Mucosa of stomach (tissue), 1 donor: ENCODE data around the gene DNPEP.
A peak's percentile ranks its signal among the peaks of the same experiment; 100 is the strongest.
"Not testable (repeated sequence)": the region's sequence is repeated elsewhere in the genome, so short reads cannot be mapped to it uniquely, and the experiment has no call there.

Experiments used
- H3K27me3 ChIP-seq: one replicate; pipeline ENCODE4 v1.7.0; 2013; ENCODE audit warnings: mild to moderate bottlenecking, low read length; ENCODE audit not compliant: control insufficient read depth, insufficient read depth
- H3K36me3 ChIP-seq: one replicate; pipeline ENCODE4 v1.7.0; 2013; ENCODE audit warnings: low read length; ENCODE audit not compliant: control insufficient read depth, insufficient read depth
- H3K4me1 ChIP-seq: one replicate; pipeline ENCODE4 v1.7.0; 2013; ENCODE audit warnings: mild to moderate bottlenecking, low read length; ENCODE audit not compliant: control insufficient read depth, insufficient read depth
- H3K4me3 ChIP-seq: one replicate; pipeline ENCODE4 v1.7.0; 2013; ENCODE audit warnings: low read length
- H3K9ac ChIP-seq: one replicate; pipeline ENCODE4 v1.7.0; 2013; ENCODE audit warnings: mild to moderate bottlenecking, low read length, moderate library complexity
- H3K9me3 ChIP-seq: one replicate; pipeline ENCODE4 v1.7.0; 2013; ENCODE audit warnings: mild to moderate bottlenecking, low read length, moderate library complexity; ENCODE audit not compliant: control insufficient read depth
- donor health status: Pancreatic carcinoma.

The DNPEP gene

DNA sequence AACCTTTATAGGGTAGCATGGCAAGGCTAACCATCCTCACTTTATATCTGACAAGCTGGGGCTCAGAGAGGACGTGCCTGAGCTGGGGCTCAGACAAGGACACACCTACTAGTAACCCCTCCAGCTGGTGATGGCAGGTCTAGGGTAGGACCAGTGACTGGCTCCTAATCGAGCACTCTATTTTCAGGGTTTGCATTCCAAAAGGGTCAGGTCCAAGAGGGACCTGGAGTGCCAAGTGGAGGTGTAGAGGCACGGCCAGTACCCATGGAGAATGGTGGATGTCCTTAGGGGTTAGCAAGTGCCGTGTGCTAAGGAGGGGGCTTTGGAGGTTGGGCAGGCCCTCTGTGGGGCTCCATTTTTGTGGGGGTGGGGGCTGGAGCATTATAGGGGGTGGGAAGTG, 29.2 kb upstream of the DNPEP start:
- H3K4me3 ChIP-seq: no peak overlapping the region
- no peaks in the 10 kb centered on the region for H3K9me3 ChIP-seq
- no peaks in the 10 kb centered on the region for H3K36me3 ChIP-seq
- H3K9ac ChIP-seq: no peak overlapping the region
- H3K27me3 ChIP-seq: peaks cover 42% of the 10 kb centered on the region
- H3K4me1 ChIP-seq: no peaks in the 10 kb centered on the region

DNA sequence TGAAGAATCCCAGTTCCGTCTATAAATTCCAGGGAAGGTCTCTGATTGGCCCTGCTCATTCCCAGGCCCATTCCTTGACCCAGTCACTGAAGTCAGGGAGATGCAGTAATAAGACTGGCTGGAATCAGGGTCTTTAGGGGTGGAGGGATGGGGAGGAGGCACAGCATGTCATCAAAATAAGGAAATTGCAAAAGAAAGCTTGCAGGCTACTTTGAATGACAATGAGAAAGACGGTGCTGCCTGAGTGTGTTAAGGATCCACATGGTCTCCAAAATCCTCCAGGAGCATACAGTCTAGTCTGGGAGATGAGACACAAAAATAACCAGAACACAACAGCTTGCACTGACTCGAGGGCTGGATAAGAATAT, 28.5 kb upstream of the DNPEP start:
- Histone ChIP-seq H3K4me1 (no peaks in the 10 kb centered on the region), H3K9ac (no peak overlapping the region), H3K27me3 (peaks cover 42% of the 10 kb centered on the region), H3K36me3 (no peaks in the 10 kb centered on the region), H3K4me3 (no peak overlapping the region), H3K9me3 (no peaks in the 10 kb centered on the region)

DNA sequence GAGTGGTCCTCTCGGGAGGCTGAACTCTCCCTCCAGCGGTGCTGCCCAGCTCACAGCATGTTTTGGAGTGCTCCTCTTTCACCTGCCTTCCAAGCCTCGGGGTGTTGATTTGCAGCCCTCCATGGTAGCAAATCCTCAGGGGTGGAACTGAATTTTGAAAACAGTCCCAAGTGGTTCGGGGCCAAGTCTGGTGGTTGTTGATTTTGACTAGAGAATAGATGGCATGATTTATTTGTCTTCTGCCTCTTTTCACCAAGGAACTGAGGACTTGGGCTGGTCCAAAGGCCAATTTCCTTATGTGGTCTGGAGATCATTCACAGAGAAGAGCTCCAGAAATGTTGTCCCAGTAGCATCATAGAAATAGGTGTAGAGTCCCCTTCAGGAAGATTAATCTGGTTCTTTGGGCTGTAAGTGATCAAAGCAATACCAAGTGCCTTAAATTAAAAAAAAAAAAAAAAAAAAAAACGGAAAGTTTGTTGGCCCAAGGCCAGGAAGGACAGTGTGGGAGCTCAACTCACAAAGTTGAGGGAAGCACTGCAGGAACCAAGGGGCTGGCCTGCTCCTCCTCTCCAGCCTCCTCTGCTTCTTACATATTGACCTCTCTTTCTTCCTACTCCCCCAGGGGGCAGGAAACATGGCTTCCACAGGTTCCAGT, 28.0 kb upstream of the DNPEP start:
- H3K9ac ChIP-seq: no peak overlapping the region
- no peaks in the 10 kb centered on the region for H3K9me3 ChIP-seq
- H3K27me3 ChIP-seq: peaks cover 42% of the 10 kb centered on the region
- H3K4me3 ChIP-seq: no peak overlapping the region
- H3K4me1 ChIP-seq: no peaks in the 10 kb centered on the region
- H3K36me3 ChIP-seq: no peaks in the 10 kb centered on the region

DNA sequence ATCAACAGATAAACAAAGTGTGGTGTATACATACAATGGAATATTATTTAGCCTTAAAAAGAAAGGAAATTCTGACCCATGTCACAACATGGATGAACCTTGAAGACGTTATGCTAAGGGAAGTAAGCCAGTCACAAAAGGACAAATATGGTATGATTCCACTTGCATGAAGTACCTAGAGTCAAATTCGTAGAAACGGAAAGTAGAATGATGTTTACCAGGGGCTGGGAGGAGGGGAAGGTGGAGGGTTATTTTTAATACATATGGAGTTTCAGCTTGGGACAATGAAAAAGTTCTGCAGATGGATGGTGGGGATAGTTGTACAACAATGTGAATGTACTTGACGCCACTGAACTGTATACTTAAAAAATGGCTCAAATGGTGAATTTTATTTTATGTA, 27.1 kb upstream of the DNPEP start:
- Histone ChIP-seq H3K36me3 (no peaks in the 10 kb centered on the region), H3K9me3 (no peaks in the 10 kb centered on the region), H3K27me3 (peaks cover 38% of the 10 kb centered on the region), H3K4me3 (no peak overlapping the region), H3K9ac (no peak overlapping the region), H3K4me1 (no peaks in the 10 kb centered on the region)

DNA sequence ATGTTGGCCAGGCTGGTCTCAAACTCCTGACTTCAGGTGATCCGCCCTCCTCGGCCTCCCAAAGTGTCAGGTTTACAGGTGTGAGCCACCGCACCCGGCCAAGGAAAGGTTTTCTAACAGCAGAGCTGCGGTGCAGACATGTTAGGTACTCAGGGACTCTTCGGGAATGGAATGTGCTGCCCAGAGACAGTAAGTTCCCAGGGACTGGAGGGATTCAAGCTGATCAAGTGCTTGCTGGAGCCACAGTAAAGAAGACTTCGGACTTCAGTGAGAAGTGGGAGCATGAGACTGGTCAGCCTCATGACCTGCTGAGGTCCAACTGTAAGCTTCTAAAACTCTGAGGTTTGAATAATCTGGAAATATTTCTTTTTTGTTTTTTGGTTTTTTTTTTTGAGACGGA, 22.7 kb upstream of the DNPEP start:
- Histone ChIP-seq H3K27me3 (no peaks in the 10 kb centered on the region), H3K4me3 (no peak overlapping the region), H3K4me1 (no peaks in the 10 kb centered on the region), H3K36me3 (no peaks in the 10 kb centered on the region), H3K9ac (no peak overlapping the region), H3K9me3 (no peaks in the 10 kb centered on the region)

DNA sequence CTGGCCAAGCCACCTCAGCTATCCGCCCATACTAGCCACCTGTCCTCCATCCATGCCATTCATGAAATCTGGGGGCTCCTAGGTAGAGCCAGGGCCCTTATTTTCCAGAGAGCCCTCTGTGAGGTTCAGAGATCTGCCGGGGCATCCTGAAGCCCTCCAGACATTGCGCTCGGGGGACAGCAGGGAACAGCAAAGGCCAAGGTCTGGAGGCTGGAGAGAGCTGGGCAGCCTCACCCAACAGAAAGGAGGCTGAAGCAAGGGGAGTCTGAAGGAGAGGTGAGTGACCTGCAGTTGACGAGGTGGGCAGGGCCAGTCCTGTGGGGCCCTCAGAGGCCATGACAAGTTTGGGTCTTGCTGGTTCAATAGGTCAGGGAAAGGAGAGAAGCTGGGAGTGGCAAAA, 21.9 kb upstream of the DNPEP start:
- no peak overlapping the region for H3K9ac ChIP-seq
- no peaks in the 10 kb centered on the region for H3K36me3 ChIP-seq
- H3K27me3 ChIP-seq: no peaks in the 10 kb centered on the region
- no peak overlapping the region for H3K4me3 ChIP-seq
- no peaks in the 10 kb centered on the region for H3K9me3 ChIP-seq
- H3K4me1 ChIP-seq: no peaks in the 10 kb centered on the region

DNA sequence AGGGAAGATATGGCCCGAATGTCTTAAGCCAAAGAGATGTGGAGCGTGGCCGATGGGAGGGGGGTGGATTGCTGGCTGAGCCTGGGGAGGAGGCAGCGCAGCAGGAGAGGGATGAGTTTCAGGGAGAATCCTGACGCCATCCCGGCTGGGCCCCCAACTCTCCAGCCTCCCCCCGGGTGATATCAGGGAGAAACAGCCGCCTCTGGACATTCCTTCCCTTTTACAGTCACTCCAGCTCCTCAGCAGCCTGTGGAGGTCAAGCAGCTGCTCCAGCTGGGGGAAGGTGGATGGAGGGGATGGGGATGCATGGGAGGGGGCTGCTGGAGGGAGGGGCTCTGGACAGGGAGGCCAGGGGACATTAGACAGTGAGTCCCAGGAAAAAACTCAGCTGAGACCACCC, 20.9 kb upstream of the DNPEP start:
- no peaks in the 10 kb centered on the region for H3K36me3 ChIP-seq
- no peaks in the 10 kb centered on the region for H3K4me1 ChIP-seq
- H3K27me3 ChIP-seq: no peaks in the 10 kb centered on the region
- H3K9me3 ChIP-seq: no peaks in the 10 kb centered on the region
- no peak overlapping the region for H3K4me3 ChIP-seq
- H3K9ac ChIP-seq: no peak overlapping the region

DNA sequence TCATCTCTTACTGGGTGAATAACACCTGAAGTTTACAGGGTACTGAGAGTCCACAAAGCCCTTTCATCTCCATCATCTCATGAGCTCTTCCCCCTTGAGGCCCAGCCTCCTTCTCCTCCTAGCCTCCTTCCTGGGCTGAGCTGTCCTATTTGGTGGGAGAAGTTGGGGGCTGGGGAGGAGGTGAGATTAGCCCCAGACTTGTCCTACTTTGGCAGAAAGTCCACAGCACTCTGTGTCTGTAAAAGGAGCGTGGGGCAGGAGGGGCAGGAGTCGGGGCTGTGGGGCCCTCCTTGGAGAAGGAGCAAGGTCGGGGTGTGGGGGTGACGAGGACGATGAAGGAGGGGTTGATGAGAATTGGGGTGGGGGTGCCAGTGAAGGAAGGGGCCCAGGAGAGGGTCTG, 20.5 kb upstream of the DNPEP start:
- no peak overlapping the region for H3K9ac ChIP-seq

DNA sequence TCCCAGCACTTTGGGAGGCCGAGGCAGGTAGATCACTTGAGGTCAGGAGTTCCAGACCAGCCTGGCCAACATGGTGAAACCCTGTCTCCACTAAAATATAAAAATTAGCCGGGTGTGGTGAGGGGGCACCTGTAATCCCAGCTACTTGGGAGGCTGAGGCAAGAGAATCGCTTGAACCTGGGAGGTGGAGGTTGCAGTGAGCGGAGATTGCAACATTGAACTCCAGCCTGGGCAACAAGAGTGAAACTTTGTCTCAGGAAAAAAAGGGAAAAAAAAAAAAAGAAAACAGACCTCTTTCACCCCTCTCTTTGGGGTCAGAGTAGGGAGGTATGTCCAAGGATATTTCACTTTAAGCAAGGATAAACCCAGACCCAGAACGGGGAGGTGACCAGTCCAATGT, 19.6 kb upstream of the DNPEP start:
- H3K36me3 ChIP-seq, H3K9me3 ChIP-seq, H3K4me1 ChIP-seq, H3K27me3 ChIP-seq, H3K4me3 ChIP-seq, H3K9ac ChIP-seq: not testable (repeated sequence)

More for the DNA sequence above, 20.5 kb upstream of the DNPEP start:
- Histone ChIP-seq H3K4me3 (no peak overlapping the region), H3K9me3 (no peaks in the 10 kb centered on the region), H3K4me1 (no peaks in the 10 kb centered on the region), H3K27me3 (no peaks in the 10 kb centered on the region), H3K36me3 (no peaks in the 10 kb centered on the region)

DNA sequence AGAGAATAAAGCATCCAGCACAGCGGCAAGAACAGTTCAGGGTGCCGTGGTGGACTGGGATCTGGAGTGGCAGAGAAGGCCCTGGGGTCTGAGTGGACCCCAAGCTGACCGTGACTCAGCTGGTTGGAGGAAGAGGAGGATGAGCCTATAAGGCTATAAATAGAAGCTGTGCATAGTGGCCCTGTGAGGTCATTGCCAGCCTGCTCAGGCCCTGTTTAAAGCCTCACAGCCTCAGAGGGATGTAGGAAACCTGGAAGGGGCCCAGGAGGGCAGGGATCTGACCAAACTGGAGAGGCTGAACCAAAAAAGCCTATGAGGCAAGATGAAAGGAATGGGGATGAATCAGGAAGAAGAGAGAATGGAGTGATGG, 19.1 kb upstream of the DNPEP start:
- H3K36me3 ChIP-seq: no peaks in the 10 kb centered on the region
- H3K9ac ChIP-seq: no peak overlapping the region
- H3K27me3 ChIP-seq: no peaks in the 10 kb centered on the region
- H3K4me1 ChIP-seq: peaks cover 7% of the 10 kb centered on the region
- H3K4me3 ChIP-seq: no peak overlapping the region
- H3K9me3 ChIP-seq: no peaks in the 10 kb centered on the region

DNA sequence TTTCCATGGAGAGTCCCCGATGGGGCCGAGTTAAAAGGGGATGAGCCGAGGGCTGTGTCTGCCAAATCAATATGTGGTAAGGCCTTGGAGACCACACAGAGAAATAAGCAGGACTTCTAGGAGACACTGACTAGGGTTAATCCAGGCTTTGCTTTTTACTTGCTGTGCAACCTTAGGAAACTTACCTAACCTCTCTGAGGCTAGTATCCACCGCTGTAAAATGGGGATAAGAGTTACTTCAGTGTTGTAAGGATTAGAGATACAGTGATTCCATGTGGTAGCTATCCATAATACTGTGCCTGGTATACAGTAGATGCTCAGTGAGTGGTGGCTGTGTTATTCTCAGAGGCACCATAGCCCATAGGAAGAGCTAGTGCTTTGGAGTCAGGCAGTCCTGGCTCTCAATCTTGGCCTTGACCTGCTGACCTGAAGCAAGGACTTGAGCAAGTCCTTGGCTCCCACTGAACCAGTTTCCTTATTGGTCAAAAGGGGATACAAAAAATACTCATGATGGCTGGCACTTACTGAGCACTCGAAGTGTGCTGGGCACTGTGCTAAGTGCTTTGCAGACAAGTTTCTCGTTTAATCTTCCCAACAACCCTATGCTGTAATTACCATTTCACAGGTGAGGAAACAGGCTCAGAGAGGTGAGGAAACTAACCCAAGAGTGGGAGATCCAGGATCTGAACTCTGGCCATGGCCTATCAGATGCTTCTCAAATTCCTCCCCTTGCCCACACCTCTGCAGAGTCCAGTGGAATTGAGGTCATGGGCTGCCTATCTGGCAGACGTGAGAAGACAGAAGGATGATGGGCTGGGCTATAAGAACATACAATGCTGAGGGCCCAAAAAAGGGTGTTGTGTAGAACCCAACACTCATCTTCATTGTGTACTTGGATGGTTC, 18.5 kb upstream of the DNPEP start:
- Histone ChIP-seq H3K4me1 (peaks cover 7% of the 10 kb centered on the region), H3K27me3 (no peaks in the 10 kb centered on the region), H3K4me3 (no peak overlapping the region), H3K36me3 (no peaks in the 10 kb centered on the region), H3K9me3 (no peaks in the 10 kb centered on the region), H3K9ac (no peak overlapping the region)

DNA sequence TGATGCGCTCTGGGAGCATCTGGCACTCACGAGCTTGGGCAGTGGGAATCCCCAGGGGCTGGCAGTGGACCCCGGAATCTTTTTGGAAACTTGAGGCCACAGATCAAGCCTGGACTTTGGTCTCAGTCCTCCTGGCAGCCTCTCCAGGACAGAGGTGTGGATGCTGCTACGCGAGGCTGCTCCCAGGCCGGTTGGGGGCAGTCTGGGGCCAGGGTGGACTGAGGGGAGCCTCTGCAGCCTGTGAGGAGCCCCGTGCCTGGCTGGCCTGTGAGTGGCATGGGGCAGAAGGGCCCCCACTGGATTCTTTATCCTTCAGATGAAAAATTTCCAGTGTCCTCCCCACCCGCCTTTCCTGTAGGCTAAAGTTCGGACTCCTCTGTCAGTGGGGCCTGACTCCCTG, 17.7 kb upstream of the DNPEP start:
- Histone ChIP-seq H3K9ac (peak overlapping the region; percentile 3), H3K4me1 (peaks cover 8% of the 10 kb centered on the region)

More for the DNA sequence above, 17.7 kb upstream of the DNPEP start:
- Histone ChIP-seq H3K36me3 (no peaks in the 10 kb centered on the region), H3K4me3 (no peak overlapping the region), H3K9me3 (no peaks in the 10 kb centered on the region), H3K27me3 (no peaks in the 10 kb centered on the region)
